Measurements from ENCODE around the gene NFE2L3. TPM values are rescaled to one million over a fixed set of nuclear protein-coding genes. Genes with fewer than 3 reads are reported as not detected.

NFE2L3 gene
- total and polyA plus RNA-seq, 9 of the 15 experiments (the other 6 are each of a cell fraction or from before 2014, with no cell fraction given): 2.9 to 16.9 (median 12.4) TPM

GRCh38 chr7:26160896-26161295 lies 8.9 kb downstream of the NFE2L3 start:
- H3K4me1 ChIP-seq (replicated peaks in 1 of 2; ENCODE audit: control insufficient read depth in 2 of 2, insufficient read depth in 2 of 2, low read length in 2 of 2): peaks cover 10 to 21% of the 10 kb centered on the region in 2 experiments; a peak in 4 of 5 replicates
- no peak overlapping the region for H3K27ac ChIP-seq (ENCODE audit: extremely low read depth, low read depth, low read length)
- intact Hi-C loops (cut with micrococcal nuclease): no loop called here
- TF ChIP-seq MYNN (IDR thresholded peaks at IDR 0.05) (no peak), MYNN (CRISPR knock-in tag; IDR thresholded peaks at IDR 0.05) (no peak), CREM (IDR thresholded peaks at IDR 0.05; ENCODE audit: low read depth) (no peak), SNIP1 (IDR thresholded peaks at IDR 0.05; ENCODE audit: low read depth) (no peak), RERE (CRISPR knock-in tag; IDR thresholded peaks at IDR 0.05; ENCODE audit: borderline replicate concordance) (no peak), TAF9B (IDR thresholded peaks at IDR 0.05; ENCODE audit: partially characterized antibody) (no peak), ZEB2 (IDR thresholded peaks at IDR 0.05) (no peak), SMAD4 (CRISPR knock-in tag; conservative IDR thresholded peaks at IDR 0.05) (no peak), KLF13 (tag; IDR thresholded peaks at IDR 0.05; ENCODE audit: borderline replicate concordance, low read depth) (no peak), PPARD (CRISPR knock-in tag; IDR thresholded peaks at IDR 0.05) (no peak), ETV1 (tag; conservative IDR thresholded peaks at IDR 0.05; ENCODE audit: low read depth) (no peak), YY1 (IDR thresholded peaks at IDR 0.05; ENCODE audit: borderline replicate concordance in 1 of 3, control insufficient read depth in 1 of 3, extremely low read depth in 1 of 3, insufficient read depth in 3 of 3, insufficient read length in 1 of 3, insufficient replicate concordance in 2 of 3, low read depth in 1 of 3, low read length in 2 of 3) (no peak), L3MBTL2 (IDR thresholded peaks at IDR 0.05) (no peak)
- TF ChIP-seq, protein P1, sequence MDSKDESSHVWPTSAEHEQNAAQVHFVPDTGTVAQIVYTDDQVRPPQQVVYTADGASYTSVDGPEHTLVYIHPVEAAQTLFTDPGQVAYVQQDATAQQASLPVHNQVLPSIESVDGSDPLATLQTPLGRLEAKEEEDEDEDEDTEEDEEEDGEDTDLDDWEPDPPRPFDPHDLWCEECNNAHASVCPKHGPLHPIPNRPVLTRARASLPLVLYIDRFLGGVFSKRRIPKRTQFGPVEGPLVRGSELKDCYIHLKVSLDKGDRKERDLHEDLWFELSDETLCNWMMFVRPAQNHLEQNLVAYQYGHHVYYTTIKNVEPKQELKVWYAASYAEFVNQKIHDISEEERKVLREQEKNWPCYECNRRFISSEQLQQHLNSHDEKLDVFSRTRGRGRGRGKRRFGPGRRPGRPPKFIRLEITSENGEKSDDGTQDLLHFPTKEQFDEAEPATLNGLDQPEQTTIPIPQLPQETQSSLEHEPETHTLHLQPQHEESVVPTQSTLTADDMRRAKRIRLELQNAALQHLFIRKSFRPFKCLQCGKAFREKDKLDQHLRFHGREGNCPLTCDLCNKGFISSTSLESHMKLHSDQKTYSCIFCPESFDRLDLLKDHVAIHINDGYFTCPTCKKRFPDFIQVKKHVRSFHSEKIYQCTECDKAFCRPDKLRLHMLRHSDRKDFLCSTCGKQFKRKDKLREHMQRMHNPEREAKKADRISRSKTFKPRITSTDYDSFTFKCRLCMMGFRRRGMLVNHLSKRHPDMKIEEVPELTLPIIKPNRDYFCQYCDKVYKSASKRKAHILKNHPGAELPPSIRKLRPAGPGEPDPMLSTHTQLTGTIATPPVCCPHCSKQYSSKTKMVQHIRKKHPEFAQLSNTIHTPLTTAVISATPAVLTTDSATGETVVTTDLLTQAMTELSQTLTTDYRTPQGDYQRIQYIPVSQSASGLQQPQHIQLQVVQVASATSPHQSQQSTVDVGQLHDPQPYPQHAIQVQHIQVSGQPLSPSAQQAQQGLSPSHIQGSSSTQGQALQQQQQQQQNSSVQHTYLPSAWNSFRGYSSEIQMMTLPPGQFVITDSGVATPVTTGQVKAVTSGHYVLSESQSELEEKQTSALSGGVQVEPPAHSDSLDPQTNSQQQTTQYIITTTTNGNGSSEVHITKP (IDR thresholded peaks at IDR 0.05; ENCODE audit: partially characterized antibody): no peak

More at GRCh38 chr7:26160896-26161295, 8.9 kb downstream of the NFE2L3 start:
- peaks cover 43% of the 10 kb centered on the region for H3K79me2 ChIP-seq (ENCODE audit: control insufficient read depth, insufficient read depth, low read length)
- no peaks in the 10 kb centered on the region for H3K9me3 ChIP-seq (replicated peaks; ENCODE audit: control insufficient read depth, insufficient read depth, low read depth, low read length)
- no peak overlapping the region for H3K9ac ChIP-seq (ENCODE audit: insufficient read depth in 1 of 2, low read depth in 2 of 2, low read length in 2 of 2)
- in situ Hi-C loops (cut with MboI): no loop called here
- no peaks in the 10 kb centered on the region; the same call in 2 of the 3 replicates for H3K36me3 ChIP-seq (ENCODE audit: control insufficient read depth, insufficient read depth, low read length)
- DNase-seq (ENCODE audit: extremely low read depth in 1 of 4, low spot score in 3 of 4): no peak
- FAIRE-seq: no peak
- peaks cover 5% of the 10 kb centered on the region; the same call in 1 of the 2 replicates for H4K20me1 ChIP-seq (replicated peaks; ENCODE audit: control insufficient read depth, insufficient read depth, low read length)
- no peaks in the 10 kb centered on the region for H3K27me3 ChIP-seq (ENCODE audit: control insufficient read depth in 2 of 2, insufficient read depth in 2 of 2, low read length in 2 of 2)
- ChIA-PET CTCF (ENCODE audit: low intra/inter-chr PET ratio) (no interaction called here), POLR2A (interaction anchor here (1.2 to 3.2 kb wide), 4 partner anchors 10 to 27 kb away, joined by 7 to 23 read pairs (median 10); partner anchors contain the start of gene NFE2L3)
- no peaks in the 10 kb centered on the region for H3K9me1 ChIP-seq (ENCODE audit: control insufficient read depth, insufficient read depth, low read length)
- ATAC-seq: no peak
- BruUV-seq (replicated peaks): no TSS peak
- H2AFZ ChIP-seq (ENCODE audit: low read depth, low read length): no peak overlapping the region
- 73% methylated on average over 2 of the region's 2 CpGs for WGBS (ENCODE audit: insufficient coverage, low coverage, missing lambda C conversion rate)
- no peak overlapping the region for H3K4me3 ChIP-seq
- no peak overlapping the region for H3K4me2 ChIP-seq (ENCODE audit: insufficient read depth, low read length)
